IMR-90 (cell line): ENCODE measurements around the gene RIMBP2. TPM values are rescaled to one million over a fixed set of nuclear protein-coding genes. Genes with fewer than 3 reads are reported as not detected.

Experiments used
- ATAC-seq: fragments of 200-7000 bp; cut with Tn5 transposase; 2 replicates; pipeline ENCODE4 v1.9.1; 2020; ENCODE audit warnings: low read depth, mild to moderate bottlenecking, moderate library complexity
- BruUV-seq: library from RNA; stranded (reverse); fragments of 400-500 nt; replicated peaks from 2 replicates; lab custom pipeline; 2021; lab: Mats Ljungman, UMichigan
- CTCF ChIA-PET: fragments of 300-600 bp; formaldehyde crosslinking; extraction: SDS; loops from one replicate; lab custom pipeline; 2021; ENCODE audit warnings: antibody characterized with exemption; lab: Yijun Ruan, JAX
- POLR2A ChIA-PET: fragments of 300-600 bp; sonication (Branson Sonifier 250); formaldehyde crosslinking; loops from one replicate; lab custom pipeline; 2022; ENCODE audit warnings: antibody characterized with exemption; ENCODE audit not compliant: unreplicated experiment; lab: Charles Lee
- DNase-seq: peaks from one replicate; pipeline ENCODE4 v3.0.0; 2013
- H2AFZ ChIP-seq: replicated peaks from 2 replicates; pipeline ENCODE3; 2013; ENCODE audit warnings: low read length, mild to moderate bottlenecking; ENCODE audit not compliant: poor library complexity
- H2AK5ac ChIP-seq: 2 replicates; pipeline ENCODE4 v1.6.1; 2013; ENCODE audit warnings: low read depth, low read length, inconsistent platforms
- H2AK9ac ChIP-seq: replicated peaks from 2 replicates; pipeline ENCODE3; 2013; ENCODE audit warnings: mild to moderate bottlenecking, low read depth, low read length, moderate library complexity; ENCODE audit not compliant: poor library complexity
- H2BK120ac ChIP-seq: 2 replicates; pipeline ENCODE4 v1.6.1; 2013; ENCODE audit warnings: low read depth, low read length, inconsistent platforms
- H2BK15ac ChIP-seq: 3 replicates; pipeline ENCODE4 v1.6.1; 2013; ENCODE audit warnings: low read depth, low read length, inconsistent platforms
- H2BK20ac ChIP-seq: 2 replicates; pipeline ENCODE4 v1.6.1; 2013; ENCODE audit warnings: low read depth, mild to moderate bottlenecking, inconsistent platforms, low read length, moderate library complexity
- H2BK5ac ChIP-seq: 2 replicates; pipeline ENCODE4 v1.6.1; 2013; ENCODE audit warnings: mild to moderate bottlenecking, low read depth, low read length, inconsistent platforms; ENCODE audit not compliant: poor library complexity, severe bottlenecking
- H3K14ac ChIP-seq: replicated peaks from 2 replicates; pipeline ENCODE4 v1.6.1; 2013; ENCODE audit warnings: low read depth, low read length, inconsistent platforms
- H3K18ac ChIP-seq: 2 replicates; pipeline ENCODE4 v1.6.1; 2013; ENCODE audit warnings: low read depth, low read length, control low read depth
- H3K23ac ChIP-seq: 2 replicates; pipeline ENCODE4 v1.6.1; 2013; ENCODE audit warnings: low read depth, low read length, inconsistent platforms
- H3K27ac ChIP-seq: 2 replicates; pipeline ENCODE4 v1.5.1; 2013; ENCODE audit warnings: mild to moderate bottlenecking, control low read depth, low read length; ENCODE audit not compliant: insufficient read depth
- H3K27me3 ChIP-seq: 2 replicates; pipeline ENCODE4 v1.6.1; 2013; ENCODE audit warnings: low read length; ENCODE audit not compliant: control insufficient read depth, insufficient read depth
- H3K36me3 ChIP-seq: 2 replicates; pipeline ENCODE4 v1.6.1; 2013; ENCODE audit warnings: low read length, mixed read lengths; ENCODE audit not compliant: control insufficient read depth, insufficient read depth
- H3K4ac ChIP-seq: 2 replicates; pipeline ENCODE4 v1.6.1; 2013; ENCODE audit warnings: low read depth, low read length, inconsistent platforms
- H3K4me1 ChIP-seq: 2 replicates; pipeline ENCODE4 v1.6.1; 2013; ENCODE audit warnings: low read length, mixed read lengths; ENCODE audit not compliant: control insufficient read depth, insufficient read depth
- H3K4me2 ChIP-seq: 2 replicates; pipeline ENCODE4 v1.6.1; 2013; ENCODE audit warnings: low read depth, mild to moderate bottlenecking, control low read depth, low read length, moderate library complexity
- H3K4me3 ChIP-seq: 2 replicates; pipeline ENCODE4 v1.5.1; 2013; ENCODE audit warnings: low read depth, mild to moderate bottlenecking, control low read depth, low read length, moderate library complexity; ENCODE audit not compliant: insufficient read depth
- H3K56ac ChIP-seq: 2 replicates; pipeline ENCODE4 v1.6.1; 2013; ENCODE audit warnings: low read length, inconsistent platforms; ENCODE audit not compliant: insufficient read depth; ENCODE audit errors: extremely low read depth
- H3K79me1 ChIP-seq, 2 experiments: 2 replicates each; pipeline ENCODE4 v1.6.1; 2013; ENCODE audit warnings: low read length in 2 of 2, inconsistent platforms in 1 of 2, low read depth in 1 of 2
- H3K9ac ChIP-seq: 2 replicates; pipeline ENCODE4 v1.6.1; 2013; ENCODE audit warnings: low read depth, low read length, control low read depth
- H3K9me1 ChIP-seq: 2 replicates; pipeline ENCODE4 v1.6.1; 2013; ENCODE audit warnings: low read length, inconsistent platforms; ENCODE audit not compliant: insufficient read depth
- H3K9me3 ChIP-seq: 2 replicates; pipeline ENCODE4 v1.6.1; 2013; ENCODE audit warnings: low read length; ENCODE audit not compliant: control insufficient read depth, insufficient read depth
- H4K20me1 ChIP-seq: 2 replicates; pipeline ENCODE4 v1.6.1; 2013; ENCODE audit warnings: low read length, inconsistent platforms; ENCODE audit not compliant: insufficient read depth
- H4K5ac ChIP-seq: 2 replicates; pipeline ENCODE4 v1.6.1; 2013; ENCODE audit warnings: mild to moderate bottlenecking, low read depth, low read length, control low read depth
- H4K8ac ChIP-seq, 2 experiments: 2 replicates each; pipeline ENCODE4 v1.6.1; 2013; ENCODE audit warnings: low read depth in 2 of 2, low read length in 2 of 2, control low read depth in 1 of 2, inconsistent platforms in 1 of 2
- H4K91ac ChIP-seq: 2 replicates; pipeline ENCODE4 v1.6.1; 2013; ENCODE audit warnings: low read depth, low read length, inconsistent platforms; ENCODE audit not compliant: insufficient read depth
- CEBPB ChIP-seq: IDR thresholded peaks from 2 replicates; pipeline ENCODE4 v1.6.1; 2012; ENCODE audit warnings: low read depth, low read length, improper control_type of control experiment
- FOS ChIP-seq: fragments of 150-350 bp; IDR thresholded peaks from 2 replicates; pipeline ENCODE4 v1.6.1; 2016; ENCODE audit warnings: low read depth, low read length
- MAFK ChIP-seq: IDR thresholded peaks from 2 replicates; pipeline ENCODE4 v1.6.1; 2012; ENCODE audit warnings: low read depth, low read length, improper control_type of control experiment
- MAZ ChIP-seq: IDR thresholded peaks from 2 replicates; pipeline ENCODE4 v1.6.1; 2012; ENCODE audit warnings: low read depth, mild to moderate bottlenecking, low read length, improper control_type of control experiment, moderate library complexity, borderline replicate concordance
- NFE2L2 ChIP-seq: fragments of 150-350 bp; IDR thresholded peaks from 2 replicates; pipeline ENCODE4 v1.6.1; 2016; ENCODE audit warnings: low read depth, mild to moderate bottlenecking, low read length
- POLR2A ChIP-seq: IDR thresholded peaks from 2 replicates; pipeline ENCODE4 v1.6.1; 2012; ENCODE audit warnings: mild to moderate bottlenecking, low read depth, low read length
- RAD21 ChIP-seq: IDR thresholded peaks from 2 replicates; pipeline ENCODE4 v1.6.1; 2012; ENCODE audit warnings: low read length, improper control_type of control experiment
- RCOR1 ChIP-seq: IDR thresholded peaks from 2 replicates; pipeline ENCODE4 v1.6.1; 2012; ENCODE audit warnings: mild to moderate bottlenecking, low read length, improper control_type of control experiment; ENCODE audit not compliant: insufficient replicate concordance
- SMC3 ChIP-seq: fragments of 150-350 bp; IDR thresholded peaks from 2 replicates; pipeline ENCODE4 v1.6.1; 2016; ENCODE audit warnings: low read depth, mild to moderate bottlenecking, antibody characterized with exemption, low read length, moderate library complexity
- WGBS, 2 experiments: methylation state at CpG; one replicate each; pipeline versions ENCODE4 v1.1.5 to v1.1.7; 2013; ENCODE audit warnings: missing lambda C conversion rate in 2 of 2; ENCODE audit not compliant: insufficient read length in 1 of 2; ENCODE audit errors: extremely low coverage in 2 of 2; 5-methylcytosine and 5-hydroxymethylcytosine counted together
- dilution Hi-C: fragments of 300-500 bp; cut with HindIII; formaldehyde crosslinking; loops from one replicate; pipeline ENCODE4 v1.14.3; 2018; ENCODE audit warnings: low sequenced_read_pairs; ENCODE audit not compliant: unreplicated experiment
- in situ Hi-C: fragments of 300-500 bp; cut with MboI; formaldehyde crosslinking; loops from 3 replicates; pipeline ENCODE4 v1.14.3; 2019; ENCODE audit warnings: low sequenced_read_pairs, inconsistent platforms, mixed read lengths
- intact Hi-C: fragments of 100-400 bp; cut with micrococcal nuclease; formaldehyde crosslinking; loops from 2 replicates; pipeline ENCODE4 v1.10.0; 2022
- polyA plus RNA-seq, 3 experiments: library from polyadenylated mRNA; depleted of rRNA; stranded (reverse); fragments of >200 nt; gene quantifications; 2 replicates each; pipeline ENCODE4 v1.2.3, GENCODE V29; 2012; ENCODE audit warnings: low replicate concordance in 1 of 3
- total RNA-seq: library from RNA; depleted of rRNA; stranded (reverse); fragments of >200 nt; gene quantifications from 2 replicates; pipeline ENCODE4 v1.2.3, GENCODE V29; 2012
- TF ChIP-seq, protein P1 (sequence below): fragments of 150-350 bp; IDR thresholded peaks from 2 replicates; pipeline ENCODE4 v1.6.1; 2017; ENCODE audit warnings: mild to moderate bottlenecking, antibody characterized with exemption, low read length, low read depth
- TF ChIP-seq, protein P2 (sequence below): fragments of 150-350 bp; IDR thresholded peaks from 2 replicates; pipeline ENCODE4 v1.6.1; 2016; ENCODE audit warnings: low read depth, mild to moderate bottlenecking, low read length, moderate library complexity, borderline replicate concordance

RIMBP2 gene
- total and polyA plus RNA-seq, 2 of the 4 experiments (the other 2 are of a cell fraction), result not detected

GRCh38 chr12:130462558-130463274 lies 253.4 kb downstream of the RIMBP2 start:
- Histone ChIP-seq H4K5ac (no peak overlapping the region), H3K36me3 (no peaks in the 10 kb centered on the region), H3K4me3 (no peak overlapping the region), H3K27me3 (no peaks in the 10 kb centered on the region), H3K18ac (no peak overlapping the region), H3K9ac (no peak overlapping the region), H2BK20ac (no peak overlapping the region), H2BK5ac (no peak overlapping the region), H3K27ac (no peak overlapping the region), H2AK9ac (no peak overlapping the region), H2AK5ac (no peak overlapping the region), H3K14ac (no peak overlapping the region), H2BK120ac (no peak overlapping the region), H3K4me2 (no peak overlapping the region), H3K4ac (no peak overlapping the region), H3K9me1 (no peaks in the 10 kb centered on the region), H3K79me1 (no peaks in the 10 kb centered on the region), H3K4me1 (no peaks in the 10 kb centered on the region), H4K20me1 (no peaks in the 10 kb centered on the region), H3K9me3 (peaks cover 63% of the 10 kb centered on the region), H2AFZ (no peak overlapping the region), H4K91ac (no peak overlapping the region), H2BK15ac (no peak overlapping the region), H3K56ac (no peak overlapping the region), H3K23ac (no peak overlapping the region), H4K8ac (no peak overlapping the region)
- no TSS peak for BruUV-seq
- POLR2A ChIA-PET, result no interaction called here
- ATAC-seq, result no peak
- no peak for TF ChIP-seq NFE2L2
- TF ChIP-seq RCOR1, result no peak
- no peak for TF ChIP-seq FOS
- no peak for TF ChIP-seq POLR2A
- no peak for TF ChIP-seq RAD21
- no peak for TF ChIP-seq SMC3
- no peak for TF ChIP-seq CEBPB
- TF ChIP-seq MAFK, result no peak
- no peak for TF ChIP-seq MAZ
- TF ChIP-seq, protein P1, sequence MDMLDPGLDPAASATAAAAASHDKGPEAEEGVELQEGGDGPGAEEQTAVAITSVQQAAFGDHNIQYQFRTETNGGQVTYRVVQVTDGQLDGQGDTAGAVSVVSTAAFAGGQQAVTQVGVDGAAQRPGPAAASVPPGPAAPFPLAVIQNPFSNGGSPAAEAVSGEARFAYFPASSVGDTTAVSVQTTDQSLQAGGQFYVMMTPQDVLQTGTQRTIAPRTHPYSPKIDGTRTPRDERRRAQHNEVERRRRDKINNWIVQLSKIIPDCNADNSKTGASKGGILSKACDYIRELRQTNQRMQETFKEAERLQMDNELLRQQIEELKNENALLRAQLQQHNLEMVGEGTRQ, result no peak
- TF ChIP-seq, protein P2, sequence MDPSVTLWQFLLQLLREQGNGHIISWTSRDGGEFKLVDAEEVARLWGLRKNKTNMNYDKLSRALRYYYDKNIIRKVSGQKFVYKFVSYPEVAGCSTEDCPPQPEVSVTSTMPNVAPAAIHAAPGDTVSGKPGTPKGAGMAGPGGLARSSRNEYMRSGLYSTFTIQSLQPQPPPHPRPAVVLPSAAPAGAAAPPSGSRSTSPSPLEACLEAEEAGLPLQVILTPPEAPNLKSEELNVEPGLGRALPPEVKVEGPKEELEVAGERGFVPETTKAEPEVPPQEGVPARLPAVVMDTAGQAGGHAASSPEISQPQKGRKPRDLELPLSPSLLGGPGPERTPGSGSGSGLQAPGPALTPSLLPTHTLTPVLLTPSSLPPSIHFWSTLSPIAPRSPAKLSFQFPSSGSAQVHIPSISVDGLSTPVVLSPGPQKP, result no peak
- intact Hi-C loops, result no loop called here
- dilution Hi-C loops, result no loop called here
- CTCF ChIA-PET, result no interaction called here
- no peak for DNase-seq
- in situ Hi-C loops, result no loop called here
- 60% methylated on average over 12 of the region's 21 CpGs; no CpG with 5 or more reads in 1 of the 2 experiments for WGBS, 2 experiments
